Measurements from ENCODE around the gene AFMID. TPM values are rescaled to one million over a fixed set of nuclear protein-coding genes. Genes with fewer than 3 reads are reported as not detected.

Gene AFMID
- total RNA-seq, 1 donor from 2014 or later, result 35.1 TPM

GRCh38 chr17:78219396-78220150 is 32.4 kb downstream of the AFMID start:
- Mint-ChIP-seq H3K27ac (ENCODE audit: unreplicated experiment) (no peak overlapping the region), H3K36me3 (ENCODE audit: unreplicated experiment) (peaks cover 7% of the 10 kb centered on the region), H3K27me3 (ENCODE audit: unreplicated experiment) (no peaks in the 10 kb centered on the region), H3K4me1 (ENCODE audit: unreplicated experiment) (peaks cover 12% of the 10 kb centered on the region), H3K9me3 (ENCODE audit: unreplicated experiment) (no peaks in the 10 kb centered on the region), H3K4me3 (ENCODE audit: unreplicated experiment) (no peak overlapping the region)
- no peak for DNase-seq (ENCODE audit: extremely low spot score, unreplicated experiment)
- TF ChIP-seq, protein P1, sequence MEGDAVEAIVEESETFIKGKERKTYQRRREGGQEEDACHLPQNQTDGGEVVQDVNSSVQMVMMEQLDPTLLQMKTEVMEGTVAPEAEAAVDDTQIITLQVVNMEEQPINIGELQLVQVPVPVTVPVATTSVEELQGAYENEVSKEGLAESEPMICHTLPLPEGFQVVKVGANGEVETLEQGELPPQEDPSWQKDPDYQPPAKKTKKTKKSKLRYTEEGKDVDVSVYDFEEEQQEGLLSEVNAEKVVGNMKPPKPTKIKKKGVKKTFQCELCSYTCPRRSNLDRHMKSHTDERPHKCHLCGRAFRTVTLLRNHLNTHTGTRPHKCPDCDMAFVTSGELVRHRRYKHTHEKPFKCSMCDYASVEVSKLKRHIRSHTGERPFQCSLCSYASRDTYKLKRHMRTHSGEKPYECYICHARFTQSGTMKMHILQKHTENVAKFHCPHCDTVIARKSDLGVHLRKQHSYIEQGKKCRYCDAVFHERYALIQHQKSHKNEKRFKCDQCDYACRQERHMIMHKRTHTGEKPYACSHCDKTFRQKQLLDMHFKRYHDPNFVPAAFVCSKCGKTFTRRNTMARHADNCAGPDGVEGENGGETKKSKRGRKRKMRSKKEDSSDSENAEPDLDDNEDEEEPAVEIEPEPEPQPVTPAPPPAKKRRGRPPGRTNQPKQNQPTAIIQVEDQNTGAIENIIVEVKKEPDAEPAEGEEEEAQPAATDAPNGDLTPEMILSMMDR (IDR thresholded peaks at IDR 0.05), result no peak

GRCh38 chr17:78223061-78223460 is 35.9 kb downstream of the AFMID start:
- H3K4me3 Mint-ChIP-seq (ENCODE audit: unreplicated experiment), result no peak overlapping the region
- H3K27ac Mint-ChIP-seq (ENCODE audit: unreplicated experiment), result no peak overlapping the region
- no peak for DNase-seq (ENCODE audit: extremely low spot score, unreplicated experiment)
- H3K36me3 Mint-ChIP-seq (ENCODE audit: unreplicated experiment), result peaks cover 7% of the 10 kb centered on the region
- no peaks in the 10 kb centered on the region for H3K27me3 Mint-ChIP-seq (ENCODE audit: unreplicated experiment)
- no peaks in the 10 kb centered on the region for H3K9me3 Mint-ChIP-seq (ENCODE audit: unreplicated experiment)
- no peaks in the 10 kb centered on the region for H3K4me1 Mint-ChIP-seq (ENCODE audit: unreplicated experiment)
- TF ChIP-seq, protein P1 (IDR thresholded peaks at IDR 0.05), result no peak

DNA sequence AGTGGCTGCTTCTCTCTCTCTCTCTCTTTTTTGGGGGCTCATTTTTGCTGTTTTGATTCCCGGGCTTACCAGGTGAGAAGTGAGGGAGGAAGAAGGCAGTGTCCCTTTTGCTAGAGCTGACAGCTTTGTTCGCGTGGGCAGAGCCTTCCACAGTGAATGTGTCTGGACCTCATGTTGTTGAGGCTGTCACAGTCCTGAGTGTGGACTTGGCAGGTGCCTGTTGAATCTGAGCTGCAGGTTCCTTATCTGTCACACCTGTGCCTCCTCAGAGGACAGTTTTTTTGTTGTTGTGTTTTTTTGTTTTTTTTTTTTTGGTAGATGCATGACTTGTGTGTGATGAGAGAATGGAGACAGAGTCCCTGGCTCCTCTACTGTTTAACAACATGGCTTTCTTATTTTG is 36.6 kb downstream of the AFMID start:
- Mint-ChIP-seq H3K4me1 (ENCODE audit: unreplicated experiment) (no peaks in the 10 kb centered on the region), H3K4me3 (ENCODE audit: unreplicated experiment) (no peak overlapping the region), H3K27me3 (ENCODE audit: unreplicated experiment) (no peaks in the 10 kb centered on the region), H3K36me3 (ENCODE audit: unreplicated experiment) (peaks cover 7% of the 10 kb centered on the region), H3K9me3 (ENCODE audit: unreplicated experiment) (no peaks in the 10 kb centered on the region), H3K27ac (ENCODE audit: unreplicated experiment) (no peak overlapping the region)
- no peak for DNase-seq (ENCODE audit: extremely low spot score, unreplicated experiment)
- TF ChIP-seq, protein P1 (IDR thresholded peaks at IDR 0.05), result no peak

DNA sequence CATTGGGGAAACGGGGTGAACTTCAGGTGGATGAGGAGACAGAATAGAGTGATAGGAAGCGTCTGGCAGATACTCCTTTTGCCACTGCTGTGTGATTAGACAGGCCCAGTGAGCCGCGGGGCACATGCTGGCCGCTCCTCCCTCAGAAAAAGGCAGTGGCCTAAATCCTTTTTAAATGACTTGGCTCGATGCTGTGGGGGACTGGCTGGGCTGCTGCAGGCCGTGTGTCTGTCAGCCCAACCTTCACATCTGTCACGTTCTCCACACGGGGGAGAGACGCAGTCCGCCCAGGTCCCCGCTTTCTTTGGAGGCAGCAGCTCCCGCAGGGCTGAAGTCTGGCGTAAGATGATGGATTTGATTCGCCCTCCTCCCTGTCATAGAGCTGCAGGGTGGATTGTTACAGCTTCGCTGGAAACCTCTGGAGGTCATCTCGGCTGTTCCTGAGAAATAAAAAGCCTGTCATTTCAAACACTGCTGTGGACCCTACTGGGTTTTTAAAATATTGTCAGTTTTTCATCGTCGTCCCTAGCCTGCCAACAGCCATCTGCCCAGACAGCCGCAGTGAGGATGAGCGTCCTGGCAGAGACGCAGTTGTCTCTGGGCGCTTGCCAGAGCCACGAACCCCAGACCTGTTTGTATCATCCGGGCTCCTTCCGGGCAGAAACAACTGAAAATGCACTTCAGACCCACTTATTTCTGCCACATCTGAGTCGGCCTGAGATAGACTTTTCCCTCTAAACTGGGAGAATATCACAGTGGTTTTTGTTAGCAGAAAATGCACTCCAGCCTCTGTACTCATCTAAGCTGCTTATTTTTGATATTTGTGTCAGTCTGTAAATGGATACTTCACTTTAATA is 37.3 kb downstream of the AFMID start:
- Mint-ChIP-seq H3K9me3 (ENCODE audit: unreplicated experiment) (no peaks in the 10 kb centered on the region), H3K4me1 (ENCODE audit: unreplicated experiment) (no peaks in the 10 kb centered on the region), H3K27me3 (ENCODE audit: unreplicated experiment) (no peaks in the 10 kb centered on the region), H3K27ac (ENCODE audit: unreplicated experiment) (no peak overlapping the region), H3K4me3 (ENCODE audit: unreplicated experiment) (no peak overlapping the region), H3K36me3 (ENCODE audit: unreplicated experiment) (peaks cover 7% of the 10 kb centered on the region)
- DNase-seq (ENCODE audit: extremely low spot score, unreplicated experiment), result no peak
- TF ChIP-seq, protein P1 (IDR thresholded peaks at IDR 0.05), result no peak

Measured in osteocyte (in vitro differentiated cells).